Lung (tissue), 12 donors: ENCODE results near the gene SPC25. TPM values are rescaled to one million over a fixed set of nuclear protein-coding genes. Genes with fewer than 3 reads are reported as not detected.

ENCODE experiments used
- ATAC-seq: fragments of 200-7000 bp; cut with Tn5 transposase; one replicate; pipeline ENCODE4 v1.9.1; 2020; ENCODE audit warnings: moderate number of reproducible peaks; ENCODE audit not compliant: insufficient read depth, low FRiP score
- DNase-seq, 3 donors: peaks; one replicate each; pipeline ENCODE4 v3.0.0-alpha.2; 2013 to 2017
- H3K27ac ChIP-seq, 2 donors: one replicate each; pipeline ENCODE4 v1.5.1; 2013; ENCODE audit warnings: mild to moderate bottlenecking in 2 of 2, moderate library complexity in 2 of 2, control low read depth in 1 of 2, inconsistent platforms in 1 of 2, low read depth in 1 of 2, low read length in 1 of 2
- H3K27me3 ChIP-seq, 3 donors: one replicate each; pipeline ENCODE4 v1.5.1; 2013; ENCODE audit warnings: low read length in 2 of 3; ENCODE audit not compliant: control insufficient read depth in 3 of 3, insufficient read depth in 3 of 3
- H3K36me3 ChIP-seq, 4 donors: one replicate each; pipeline ENCODE4 v1.5.1; 2013; ENCODE audit warnings: low read length in 4 of 4, mild to moderate bottlenecking in 1 of 4, moderate library complexity in 1 of 4; ENCODE audit not compliant: control insufficient read depth in 4 of 4, insufficient read depth in 4 of 4
- H3K4me1 ChIP-seq, 5 donors: one replicate each; pipeline ENCODE4 v1.5.1; 2013; ENCODE audit warnings: low read length in 5 of 5, mild to moderate bottlenecking in 2 of 5, moderate library complexity in 1 of 5; ENCODE audit not compliant: control insufficient read depth in 5 of 5, insufficient read depth in 5 of 5
- H3K4me3 ChIP-seq: one replicate; pipeline ENCODE4 v1.5.1; 2013; ENCODE audit warnings: mild to moderate bottlenecking, control low read depth, moderate library complexity
- H3K9ac ChIP-seq, 2 donors: one replicate each; pipeline ENCODE4 v1.5.1; 2013; ENCODE audit warnings: low read length in 2 of 2, control low read depth in 1 of 2; ENCODE audit not compliant: insufficient read depth in 1 of 2
- H3K9me3 ChIP-seq, 4 donors: one replicate each; pipeline ENCODE4 v1.5.1; 2013; ENCODE audit warnings: low read length in 3 of 4, mild to moderate bottlenecking in 1 of 4, moderate library complexity in 1 of 4; ENCODE audit not compliant: control insufficient read depth in 4 of 4, insufficient read depth in 3 of 4
- WGBS, 2 donors: extraction: QIAGEN DNeasy Blood & Tissue Kit; methylation state at CpG; one replicate each; pipeline ENCODE4 v1.1.7; 2013; 5-methylcytosine and 5-hydroxymethylcytosine counted together
- polyA plus RNA-seq, 2 donors: library from polyadenylated mRNA; stranded (reverse); fragments of 200-250 nt; gene quantifications; one replicate each; pipeline ENCODE4 v1.2.1, GENCODE V29; 2013
- total RNA-seq, 2 donors: library from RNA; depleted of rRNA in 1 of 2; stranded (reverse); fragments of >200 nt in 1 of 2; gene quantifications; one replicate each; pipeline ENCODE4 v1.2.1, GENCODE V29; 2014 to 2021
- TF ChIP-seq, protein P1 (sequence below): IDR thresholded peaks from 2 replicates; pipeline ENCODE4 v1.5.1; 2012; ENCODE audit warnings: mild to moderate bottlenecking; ENCODE audit errors: control extremely low read depth, extremely low read depth
- donor health status: control.
- donor health status: control.
- donor health status: Bipolar disorder and iron deficiency.
- donor health status: healthy.
- donor health status: DM: yes; HTN: yes; CAD: no.

Gene SPC25
- total and polyA plus RNA-seq, 4 donors, result 0.67 to 2.1 (median 1.3) TPM

DNA sequence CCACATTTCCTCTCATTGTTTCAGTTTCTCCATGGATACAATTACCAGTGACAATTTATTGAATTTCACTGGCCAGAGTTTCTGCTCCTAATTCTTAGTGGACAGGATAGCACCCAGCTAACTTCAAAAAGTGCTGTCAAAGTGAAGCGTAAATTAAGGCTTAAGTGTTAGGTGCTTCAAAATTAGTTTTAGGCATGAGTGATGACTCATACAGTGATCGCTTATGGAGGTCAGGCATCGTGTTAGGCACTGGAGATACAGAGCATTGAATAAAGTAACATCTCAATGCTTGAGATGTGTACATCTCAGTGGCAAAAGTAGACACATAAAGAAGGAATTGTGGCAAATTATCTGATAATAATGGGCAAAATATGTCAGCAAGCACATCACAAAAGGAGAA lies 47.0 kb downstream of the SPC25 start:
- H3K27me3 ChIP-seq, result no peaks in the 10 kb centered on the region
- H3K9ac ChIP-seq, result no peak overlapping the region
- DNase-seq (no peak), ATAC-seq (no peak)
- TF ChIP-seq, protein P1, sequence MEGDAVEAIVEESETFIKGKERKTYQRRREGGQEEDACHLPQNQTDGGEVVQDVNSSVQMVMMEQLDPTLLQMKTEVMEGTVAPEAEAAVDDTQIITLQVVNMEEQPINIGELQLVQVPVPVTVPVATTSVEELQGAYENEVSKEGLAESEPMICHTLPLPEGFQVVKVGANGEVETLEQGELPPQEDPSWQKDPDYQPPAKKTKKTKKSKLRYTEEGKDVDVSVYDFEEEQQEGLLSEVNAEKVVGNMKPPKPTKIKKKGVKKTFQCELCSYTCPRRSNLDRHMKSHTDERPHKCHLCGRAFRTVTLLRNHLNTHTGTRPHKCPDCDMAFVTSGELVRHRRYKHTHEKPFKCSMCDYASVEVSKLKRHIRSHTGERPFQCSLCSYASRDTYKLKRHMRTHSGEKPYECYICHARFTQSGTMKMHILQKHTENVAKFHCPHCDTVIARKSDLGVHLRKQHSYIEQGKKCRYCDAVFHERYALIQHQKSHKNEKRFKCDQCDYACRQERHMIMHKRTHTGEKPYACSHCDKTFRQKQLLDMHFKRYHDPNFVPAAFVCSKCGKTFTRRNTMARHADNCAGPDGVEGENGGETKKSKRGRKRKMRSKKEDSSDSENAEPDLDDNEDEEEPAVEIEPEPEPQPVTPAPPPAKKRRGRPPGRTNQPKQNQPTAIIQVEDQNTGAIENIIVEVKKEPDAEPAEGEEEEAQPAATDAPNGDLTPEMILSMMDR, result no peak
- no peak overlapping the region for H3K4me3 ChIP-seq
- no peak overlapping the region for H3K27ac ChIP-seq
- 94 to 97% methylated on average over 3 of the region's 3 CpGs for WGBS, 2 donors
- no peaks in the 10 kb centered on the region for H3K4me1 ChIP-seq
- peaks cover 0 to 3% (median under 1%) of the 10 kb centered on the region in 4 donors for H3K36me3 ChIP-seq
- H3K9me3 ChIP-seq, result no peaks in the 10 kb centered on the region

DNA sequence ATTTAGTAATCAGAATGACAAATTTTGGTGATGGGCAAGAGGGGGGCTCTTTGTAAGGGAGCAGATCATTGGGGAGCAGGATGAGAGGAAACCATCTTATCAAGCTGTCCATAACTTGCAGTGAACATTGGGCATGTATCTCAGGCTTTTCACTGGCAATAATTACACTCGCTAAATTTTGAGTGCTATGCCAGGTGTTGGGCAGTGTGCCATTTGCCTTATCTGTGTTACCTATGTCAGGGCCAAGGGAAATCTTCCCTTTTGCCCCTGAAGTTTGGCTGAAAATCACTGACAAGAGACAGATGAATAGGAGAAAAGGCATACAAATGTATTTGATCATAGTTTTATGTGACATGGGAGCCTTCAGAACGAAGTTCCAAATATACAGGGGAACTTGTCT lies 48.8 kb downstream of the SPC25 start:
- 67 to 90% methylated on average over 2 of the region's 2 CpGs for WGBS, 2 donors
- no peak for DNase-seq
- no peaks in the 10 kb centered on the region for H3K9me3 ChIP-seq
- H3K27me3 ChIP-seq, result no peaks in the 10 kb centered on the region
- no peak overlapping the region for H3K4me3 ChIP-seq
- no peak overlapping the region for H3K9ac ChIP-seq
- ATAC-seq, result no peak
- peaks cover 0 to 5% (median 1%) of the 10 kb centered on the region in 4 donors for H3K36me3 ChIP-seq
- TF ChIP-seq, protein P1, result no peak
- no peaks in the 10 kb centered on the region for H3K4me1 ChIP-seq
- no peak overlapping the region for H3K27ac ChIP-seq

DNA sequence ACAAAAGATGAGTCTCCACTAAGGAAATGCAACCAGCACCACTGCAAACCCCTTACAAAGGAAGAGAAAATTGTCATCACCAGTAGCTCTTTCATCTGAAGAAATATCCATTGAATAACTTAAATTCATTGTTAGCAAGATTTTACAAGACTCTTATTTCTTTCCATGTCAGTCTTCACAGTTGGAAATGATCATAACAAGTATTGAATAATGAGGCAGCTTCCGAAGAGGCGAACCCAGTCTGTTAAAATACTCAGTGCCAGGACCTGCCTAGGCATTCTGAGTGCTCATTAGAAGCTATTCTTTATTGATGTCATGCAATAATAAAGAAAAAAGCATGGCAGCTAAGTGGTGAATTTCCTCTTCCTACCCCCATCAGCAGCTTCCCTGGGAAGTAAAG lies 54.3 kb downstream of the SPC25 start:
- no peak overlapping the region for H3K27ac ChIP-seq
- DNase-seq, result no peak
- H3K4me3 ChIP-seq, result no peak overlapping the region
- ATAC-seq, result no peak
- no peaks in the 10 kb centered on the region for H3K27me3 ChIP-seq
- peaks cover 0 to 11% (median 0%) of the 10 kb centered on the region in 4 donors for H3K36me3 ChIP-seq
- 99 to 100% methylated on average over 2 of the region's 2 CpGs for WGBS, 2 donors
- TF ChIP-seq, protein P1, result no peak
- H3K4me1 ChIP-seq, result no peaks in the 10 kb centered on the region
- no peak overlapping the region for H3K9ac ChIP-seq
- H3K9me3 ChIP-seq, result no peaks in the 10 kb centered on the region

DNA sequence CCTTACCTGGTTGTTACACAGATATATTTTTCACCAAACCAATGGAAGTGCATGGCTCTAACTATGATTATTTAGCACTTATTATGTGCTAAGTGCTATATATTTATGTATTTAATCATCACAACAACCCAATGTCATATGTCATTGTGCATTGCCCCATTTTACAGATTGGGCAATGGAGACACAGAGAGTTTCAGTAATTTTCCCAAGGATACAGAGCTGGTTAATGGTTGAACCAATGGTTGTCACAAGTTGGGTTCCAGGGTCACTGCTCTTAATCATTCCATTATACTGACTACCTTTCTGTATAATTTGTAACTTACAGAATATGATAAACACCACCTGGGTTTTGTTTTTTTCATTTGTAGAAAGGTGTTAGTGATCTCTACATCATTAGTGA lies 58.6 kb downstream of the SPC25 start:
- no peak for ATAC-seq
- Histone ChIP-seq H3K4me1 (no peaks in the 10 kb centered on the region), H3K4me3 (no peak overlapping the region), H3K27ac (no peak overlapping the region), H3K27me3 (no peaks in the 10 kb centered on the region), H3K9me3 (no peaks in the 10 kb centered on the region), H3K9ac (no peak overlapping the region), H3K36me3 (peaks cover 0 to 8% (median 1%) of the 10 kb centered on the region in 4 donors)
- TF ChIP-seq, protein P1, result no peak
- DNase-seq, result no peak
